Spleen (tissue), 11 donors: Measurements from ENCODE around the gene PPP1R2C. TPM values are rescaled to one million over a fixed set of nuclear protein-coding genes. Genes with fewer than 3 reads are reported as not detected.

Experiments
- DNase-seq: peaks from one replicate; pipeline ENCODE4 v3.0.0-alpha.2; 2020
- H3K27ac ChIP-seq, 8 donors: fragments of 200-600 bp; sonication (generic) in 7 of 8; 1 replicate in 4 of 8; 2 replicates in 4 of 8; pipeline versions ENCODE4 v1.5.0 to v1.8.0; 2016 to 2021; ENCODE audit warnings: inconsistent platforms in 4 of 8, mild to moderate bottlenecking in 4 of 8, moderate library complexity in 1 of 8
- H3K27me3 ChIP-seq, 7 donors: fragments of 200-600 bp; sonication (generic) in 6 of 7; replicated peaks in 1 of 7; 1 replicate in 4 of 7; 2 replicates in 3 of 7; pipeline versions ENCODE4 v1.5.0 to v1.8.0; 2016 to 2021; ENCODE audit warnings: inconsistent platforms in 3 of 7, mild to moderate bottlenecking in 1 of 7
- H3K36me3 ChIP-seq, 6 donors: fragments of 200-600 bp; sonication (generic) in 5 of 6; 1 replicate in 4 of 6; 2 replicates in 2 of 6; pipeline versions ENCODE4 v1.5.0 to v1.8.0; 2016 to 2021; ENCODE audit warnings: inconsistent platforms in 2 of 6
- H3K4me1 ChIP-seq, 6 donors: fragments of 200-600 bp; sonication (generic) in 5 of 6; 1 replicate in 3 of 6; 2 replicates in 3 of 6; pipeline versions ENCODE4 v1.5.0 to v1.8.0; 2016 to 2021; ENCODE audit warnings: inconsistent platforms in 3 of 6
- H3K4me3 ChIP-seq, 8 donors: fragments of 200-600 bp; sonication (generic) in 7 of 8; 1 replicate in 4 of 8; 2 replicates in 4 of 8; pipeline versions ENCODE4 v1.5.0 to v1.8.0; 2016 to 2021; ENCODE audit warnings: inconsistent platforms in 4 of 8, mild to moderate bottlenecking in 4 of 8, moderate library complexity in 2 of 8
- H3K9me3 ChIP-seq, 8 donors: fragments of 200-600 bp; sonication (generic) in 7 of 8; 1 replicate in 4 of 8; 2 replicates in 4 of 8; pipeline versions ENCODE4 v1.5.0 to v1.8.0; 2016 to 2021; ENCODE audit warnings: inconsistent platforms in 4 of 8
- CTCF ChIP-seq, 11 experiments: fragments of 200-600 bp in 7 of 11; fragments of 450-650 bp in 4 of 11; sonication (generic) in 4 of 11; IDR thresholded peaks in 8 of 11; conservative IDR thresholded peaks in 3 of 11; 1 replicate in 7 of 11; 2 replicates in 4 of 11; pipeline versions ENCODE4 v1.4.0 to v1.8.0; 2016 to 2021; ENCODE audit warnings: antibody characterized with exemption in 11 of 11, inconsistent platforms in 4 of 11, mild to moderate bottlenecking in 1 of 11
- POLR2A ChIP-seq, 3 donors: fragments of 450-650 bp; IDR thresholded peaks; one replicate each; pipeline ENCODE4 v1.5.1; 2017; ENCODE audit warnings: antibody characterized with exemption in 3 of 3, mild to moderate bottlenecking in 1 of 3
- POLR2AphosphoS5 ChIP-seq, 3 donors: sonication (generic); formaldehyde crosslinking; IDR thresholded peaks; one replicate each; pipeline ENCODE4 v1.5.1; 2017; ENCODE audit warnings: antibody characterized with exemption in 3 of 3
- WGBS, 5 donors: extraction: QIAGEN DNeasy Blood & Tissue Kit in 3 of 5; methylation state at CpG; one replicate each; pipeline versions ENCODE4 v1.1.5 to v1.1.7; 2013 to 2018; 5-methylcytosine and 5-hydroxymethylcytosine counted together
- intact Hi-C: fragments of 100-400 bp; cut with DNase I; formaldehyde crosslinking; loops from one replicate; pipeline ENCODE4 v1.15.0; 2023; ENCODE audit warnings: low total_unique reads
- polyA plus RNA-seq, 3 donors: library from polyadenylated mRNA; stranded (reverse); fragments of 200-250 nt; gene quantifications; one replicate each; pipeline ENCODE4 v1.2.1, GENCODE V29; 2013
- total RNA-seq, 7 donors: library from RNA; depleted of rRNA in 3 of 7; stranded (reverse); fragments of >200 nt in 3 of 7; fragmentation: NEBNext Ultra II Directional in 4 of 7; extraction: Animal tissue kit (Norgen Biotek cat#: 25700) in 4 of 7; gene quantifications; one replicate each; pipeline versions ENCODE4 v1.1.0 to v1.2.1, GENCODE V29; 2016 to 2021
- donor health status: healthy with polysubstance abuse.
- donor health status: DM: no; HTN: no; CAD: no; lungs with moderate emphysema.
- donor health status: DM: no; HTN: no; CAD: no.
- donor health status: Bipolar disorder and iron deficiency.
- donor health status: healthy.
- donor health status: DM: no; HTN: no; CAD: no.
- donor health status: DM: yes; HTN: yes; CAD: no.

Gene PPP1R2C
- total and polyA plus RNA-seq, 10 donors: 0.28 TPM; not detected in 9

GRCh38 chrX:42821803-42822443 lies 44.0 kb upstream of the PPP1R2C start:
- no peak overlapping the region for H3K4me3 ChIP-seq
- peaks cover 0 to 3% (median 0%) of the 10 kb centered on the region in 7 donors for H3K27me3 ChIP-seq
- H3K36me3 ChIP-seq: no peaks in the 10 kb centered on the region
- TF ChIP-seq POLR2AphosphoS5 (IDR thresholded peaks at IDR 0.05): no peak
- no peak for TF ChIP-seq POLR2A (IDR thresholded peaks at IDR 0.05)
- TF ChIP-seq CTCF (IDR thresholded peaks at IDR 0.05 in 8 of 11, conservative IDR thresholded peaks at IDR 0.05 in 3 of 11): no peak
- 84 to 97% (median 92%) methylated on average over 6 to 7 of the region's 7 CpGs for WGBS, 5 donors
- intact Hi-C loops: no loop called here
- no peak overlapping the region for H3K27ac ChIP-seq
- no peak for DNase-seq
- H3K9me3 ChIP-seq: peaks cover 0 to 18% (median 10%) of the 10 kb centered on the region in 8 donors
- no peaks in the 10 kb centered on the region for H3K4me1 ChIP-seq

GRCh38 chrX:42818151-42818921 lies 40.4 kb upstream of the PPP1R2C start:
- Histone ChIP-seq H3K4me1 (no peaks in the 10 kb centered on the region), H3K36me3 (no peaks in the 10 kb centered on the region), H3K4me3 (no peak overlapping the region), H3K27ac (no peak overlapping the region), H3K27me3 (no peaks in the 10 kb centered on the region), H3K9me3 (peaks cover 0 to 35% (median 21%) of the 10 kb centered on the region in 8 donors)
- TF ChIP-seq CTCF (IDR thresholded peaks at IDR 0.05 in 8 of 11, conservative IDR thresholded peaks at IDR 0.05 in 3 of 11) (no peak), POLR2AphosphoS5 (IDR thresholded peaks at IDR 0.05) (no peak), POLR2A (IDR thresholded peaks at IDR 0.05) (no peak)
- intact Hi-C loops: no loop called here
- 73 to 94% (median 89%) methylated on average over 11 to 17 of the region's 17 CpGs for WGBS, 5 donors
- no peak for DNase-seq

GRCh38 chrX:42809569-42809968 lies 31.6 kb upstream of the PPP1R2C start:
- no peak overlapping the region for H3K4me3 ChIP-seq
- DNase-seq: no peak
- TF ChIP-seq POLR2A (IDR thresholded peaks at IDR 0.05): no peak
- no peak for TF ChIP-seq POLR2AphosphoS5 (IDR thresholded peaks at IDR 0.05)
- no peak for TF ChIP-seq CTCF (IDR thresholded peaks at IDR 0.05 in 8 of 11, conservative IDR thresholded peaks at IDR 0.05 in 3 of 11)
- H3K27me3 ChIP-seq: no peaks in the 10 kb centered on the region
- whole genome bisulfite sequencing, 5 donors: 55 to 69% (median 62%) methylated on average over 2 of the region's 2 CpGs
- H3K36me3 ChIP-seq: no peaks in the 10 kb centered on the region
- H3K9me3 ChIP-seq: peaks cover 0 to 10% (median 1%) of the 10 kb centered on the region in 8 donors
- intact Hi-C loops: no loop called here
- no peaks in the 10 kb centered on the region for H3K4me1 ChIP-seq
- H3K27ac ChIP-seq: no peak overlapping the region

GRCh38 chrX:42807393-42807792 lies 29.4 kb upstream of the PPP1R2C start:
- Histone ChIP-seq H3K36me3 (no peaks in the 10 kb centered on the region), H3K27me3 (no peaks in the 10 kb centered on the region), H3K9me3 (peaks cover 0 to 3% (median 0%) of the 10 kb centered on the region in 8 donors), H3K27ac (no peak overlapping the region), H3K4me3 (no peak overlapping the region), H3K4me1 (no peaks in the 10 kb centered on the region)
- WGBS, 5 donors: 48 to 100% (median 90%) methylated on average over 1 of the region's 1 CpG
- TF ChIP-seq CTCF (IDR thresholded peaks at IDR 0.05 in 8 of 11, conservative IDR thresholded peaks at IDR 0.05 in 3 of 11): no peak
- no peak for TF ChIP-seq POLR2AphosphoS5 (IDR thresholded peaks at IDR 0.05)
- no peak for TF ChIP-seq POLR2A (IDR thresholded peaks at IDR 0.05)
- intact Hi-C loops: no loop called here
- no peak for DNase-seq
